GM12873 (cell line): ENCODE results near the gene KDM6B.

Source experiments
- TF ChIP-seq, protein P1 (sequence below): IDR thresholded peaks from 2 replicates; pipeline ENCODE4 v1.5.1; 2012; ENCODE audit warnings: low read depth, mild to moderate bottlenecking, moderate library complexity, low read length, control low read depth; ENCODE audit not compliant: insufficient read depth; ENCODE audit errors: missing control alignments

Gene KDM6B

DNA sequence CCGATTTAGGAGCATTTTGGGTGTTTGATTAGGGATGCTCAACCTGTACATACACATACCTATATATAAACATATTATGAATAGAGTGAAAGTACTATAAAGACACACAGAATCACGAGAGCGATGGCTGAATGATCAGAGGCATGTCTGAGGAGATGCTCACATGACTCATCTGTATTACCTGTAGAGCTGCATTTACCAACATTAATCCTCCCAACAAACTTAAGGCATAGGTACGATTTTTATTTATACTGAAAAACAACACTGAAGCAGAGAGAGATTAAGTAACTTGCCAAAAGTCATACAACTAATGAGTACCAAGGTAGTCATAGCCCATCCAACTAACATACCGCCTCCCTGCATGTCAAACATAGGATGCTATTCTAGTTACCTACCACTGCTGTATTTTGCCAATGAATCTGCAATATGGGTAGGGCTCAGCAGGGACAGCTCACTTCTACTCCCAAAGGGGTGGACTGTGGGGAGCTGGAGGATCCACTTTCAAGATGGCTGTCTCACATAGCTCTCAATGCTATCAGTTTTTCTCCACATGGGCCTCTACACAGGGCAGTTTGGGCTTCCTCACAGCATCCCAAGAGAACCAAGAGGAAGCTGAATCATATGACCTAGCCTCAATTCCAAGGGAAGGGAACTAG, 31.1 kb downstream of the KDM6B start:
- TF ChIP-seq, protein P1, sequence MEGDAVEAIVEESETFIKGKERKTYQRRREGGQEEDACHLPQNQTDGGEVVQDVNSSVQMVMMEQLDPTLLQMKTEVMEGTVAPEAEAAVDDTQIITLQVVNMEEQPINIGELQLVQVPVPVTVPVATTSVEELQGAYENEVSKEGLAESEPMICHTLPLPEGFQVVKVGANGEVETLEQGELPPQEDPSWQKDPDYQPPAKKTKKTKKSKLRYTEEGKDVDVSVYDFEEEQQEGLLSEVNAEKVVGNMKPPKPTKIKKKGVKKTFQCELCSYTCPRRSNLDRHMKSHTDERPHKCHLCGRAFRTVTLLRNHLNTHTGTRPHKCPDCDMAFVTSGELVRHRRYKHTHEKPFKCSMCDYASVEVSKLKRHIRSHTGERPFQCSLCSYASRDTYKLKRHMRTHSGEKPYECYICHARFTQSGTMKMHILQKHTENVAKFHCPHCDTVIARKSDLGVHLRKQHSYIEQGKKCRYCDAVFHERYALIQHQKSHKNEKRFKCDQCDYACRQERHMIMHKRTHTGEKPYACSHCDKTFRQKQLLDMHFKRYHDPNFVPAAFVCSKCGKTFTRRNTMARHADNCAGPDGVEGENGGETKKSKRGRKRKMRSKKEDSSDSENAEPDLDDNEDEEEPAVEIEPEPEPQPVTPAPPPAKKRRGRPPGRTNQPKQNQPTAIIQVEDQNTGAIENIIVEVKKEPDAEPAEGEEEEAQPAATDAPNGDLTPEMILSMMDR = no peak

DNA sequence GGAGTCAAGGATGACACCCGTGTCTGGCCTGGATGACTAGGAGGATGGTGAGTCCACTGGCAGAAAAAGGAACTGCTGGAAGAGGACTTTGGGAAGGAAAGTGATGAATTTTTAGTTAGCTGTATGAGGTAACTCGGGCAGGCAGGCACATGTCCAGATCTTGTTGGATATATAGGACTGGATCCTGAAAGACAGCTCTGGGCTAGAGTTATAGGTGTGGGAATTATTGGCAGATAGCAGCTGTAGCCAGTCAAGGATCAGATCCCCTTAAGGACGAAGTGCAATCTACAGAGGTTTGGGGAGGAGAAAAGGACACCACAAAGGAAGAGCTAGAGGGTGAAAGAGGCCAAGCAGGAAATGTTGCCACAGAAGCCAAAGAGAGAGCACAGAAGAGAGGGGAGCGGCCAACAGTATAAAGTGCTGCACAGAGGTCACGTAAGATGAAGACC, 33.9 kb downstream of the KDM6B start:
- TF ChIP-seq, protein P1 = no peak

DNA sequence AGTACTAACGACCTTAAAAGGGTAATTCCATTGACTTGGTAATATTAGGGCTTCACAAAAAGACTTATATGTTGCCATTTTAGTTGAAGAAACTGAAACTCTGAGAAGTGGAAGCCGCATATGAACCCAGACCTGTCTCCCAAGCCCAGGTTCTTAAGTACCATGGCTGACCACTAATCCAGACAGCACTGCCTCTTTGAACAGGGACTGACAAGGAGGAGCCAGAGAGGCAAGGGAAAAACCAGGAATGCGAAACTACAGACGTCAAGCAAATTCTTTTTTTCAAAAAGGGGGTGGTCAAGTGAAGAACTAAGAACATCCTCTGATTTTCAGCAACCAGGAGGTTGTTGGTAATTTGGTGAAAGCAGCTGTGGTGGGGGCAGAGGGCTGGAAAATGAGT, 39.0 kb downstream of the KDM6B start:
- TF ChIP-seq, protein P1 = no peak

- TF ChIP-seq, protein P1 = no peak
Measured at GRCh38 chr17:7875804-7876370, 41.9 kb downstream of the KDM6B start.

GRCh38 chr17:7878234-7878633, 44.2 kb downstream of the KDM6B start:
- TF ChIP-seq, protein P1 = no peak

GRCh38 chr17:7880076-7880868, 46.3 kb downstream of the KDM6B start:
- TF ChIP-seq, protein P1 = no peak

DNA sequence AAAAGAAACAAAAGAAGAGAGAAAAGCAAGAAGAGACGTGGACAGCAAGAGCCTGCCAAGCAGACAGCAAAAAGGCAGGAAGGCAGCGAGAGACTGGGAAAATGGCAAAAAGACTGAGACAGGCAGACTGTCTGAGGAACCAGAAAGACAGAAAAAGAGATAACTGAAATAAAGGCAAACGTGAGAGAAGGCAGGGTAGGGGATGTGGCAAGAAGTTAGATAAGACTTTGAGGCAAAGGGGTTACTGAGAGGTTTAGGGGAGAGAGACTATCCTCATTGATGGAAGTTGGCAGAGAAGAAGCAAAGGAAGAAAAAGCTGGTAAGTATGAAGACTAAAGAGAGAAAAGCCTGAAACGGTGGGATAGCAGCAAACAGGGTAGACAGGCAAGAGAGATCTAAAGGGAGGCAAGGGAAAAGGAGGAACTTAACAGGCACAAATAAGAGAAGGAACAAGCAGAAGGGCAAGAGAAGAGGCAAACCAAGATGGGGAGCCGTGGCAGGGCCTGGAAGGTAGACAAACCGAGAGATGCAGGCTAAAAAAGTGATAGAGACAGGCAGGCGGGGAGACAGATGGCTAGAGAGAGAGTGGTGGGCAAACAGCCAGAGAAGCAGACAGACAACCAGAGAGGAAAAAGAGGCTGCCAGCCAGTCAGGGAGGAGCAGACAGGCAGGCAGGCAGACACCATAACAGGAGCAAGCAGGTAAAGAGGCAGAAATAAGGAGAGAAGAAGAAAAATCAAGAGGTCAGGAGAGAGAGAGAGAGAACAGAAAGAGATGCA, 47.4 kb downstream of the KDM6B start:
- TF ChIP-seq, protein P1 = no peak
